Type B pancreatic cell (in vitro differentiated cells): Measurements from ENCODE around the gene PRKCZ. TPM values are rescaled to one million over a fixed set of nuclear protein-coding genes. Genes with fewer than 3 reads are reported as not detected.

Source experiments
- DNase-seq: peaks from one replicate; pipeline ENCODE4 v3.0.0; 2021; ENCODE audit warnings: mixed read lengths; ENCODE audit not compliant: unreplicated experiment; ENCODE audit errors: extremely low spot score
- H3K27ac Mint-ChIP-seq: 2 replicates; pipeline ENCODE4 v1.8.0; 2021; ENCODE audit warnings: mild to moderate bottlenecking, mixed read lengths
- H3K27me3 Mint-ChIP-seq: 2 replicates; pipeline ENCODE4 v1.8.0; 2021; ENCODE audit warnings: mixed read lengths
- H3K36me3 Mint-ChIP-seq: 2 replicates; pipeline ENCODE4 v1.8.0; 2021; ENCODE audit warnings: mixed read lengths
- H3K4me1 Mint-ChIP-seq: one replicate; pipeline ENCODE4 v1.8.0; 2021; ENCODE audit warnings: mixed read lengths; ENCODE audit not compliant: unreplicated experiment
- H3K4me3 Mint-ChIP-seq: 2 replicates; pipeline ENCODE4 v1.8.0; 2021; ENCODE audit warnings: mild to moderate bottlenecking, mixed read lengths
- H3K9me3 Mint-ChIP-seq: 2 replicates; pipeline ENCODE4 v1.8.0; 2021; ENCODE audit warnings: mixed read lengths
- CTCF ChIP-seq: fragments of 200-600 bp; sonication (generic); conservative IDR thresholded peaks from 2 replicates; pipeline ENCODE4 v1.5.0; 2021; ENCODE audit warnings: antibody characterized with exemption, mild to moderate bottlenecking
- total RNA-seq: library from RNA; stranded (reverse); gene quantifications from 2 replicates; pipeline ENCODE4 v1.2.1, GENCODE V29; 2021; ENCODE audit warnings: low replicate concordance

The PRKCZ gene
- total RNA-seq, 1 donor from 2014 or later, result 33.2 TPM

GRCh38 chr1:2074944-2075740 lies 24.9 kb downstream of the PRKCZ start:
- Mint-ChIP-seq H3K27me3 (no peaks in the 10 kb centered on the region), H3K9me3 (peaks cover 13% of the 10 kb centered on the region), H3K4me1 (peaks cover 4% of the 10 kb centered on the region), H3K27ac (no peak overlapping the region), H3K36me3 (peaks cover 16% of the 10 kb centered on the region), H3K4me3 (no peak overlapping the region)
- TF ChIP-seq CTCF, result no peak
- no peak for DNase-seq

- H3K9me3 Mint-ChIP-seq, result peaks cover 13% of the 10 kb centered on the region
- H3K4me1 Mint-ChIP-seq, result peaks cover 4% of the 10 kb centered on the region
- TF ChIP-seq CTCF, result no peak
- no peak overlapping the region for H3K4me3 Mint-ChIP-seq
- no peak overlapping the region for H3K27ac Mint-ChIP-seq
- DNase-seq, result no peak
- peaks cover 21% of the 10 kb centered on the region for H3K36me3 Mint-ChIP-seq
- no peaks in the 10 kb centered on the region for H3K27me3 Mint-ChIP-seq
Measured at GRCh38 chr1:2076826-2077225, 26.6 kb downstream of the PRKCZ start.

GRCh38 chr1:2078170-2078569 lies 28.0 kb downstream of the PRKCZ start:
- Mint-ChIP-seq H3K9me3 (peaks cover 13% of the 10 kb centered on the region), H3K27me3 (no peaks in the 10 kb centered on the region), H3K27ac (no peak overlapping the region), H3K36me3 (peaks cover 21% of the 10 kb centered on the region), H3K4me1 (no peaks in the 10 kb centered on the region), H3K4me3 (no peak overlapping the region)
- TF ChIP-seq CTCF, result no peak
- DNase-seq, result no peak

GRCh38 chr1:2079396-2080085 lies 29.3 kb downstream of the PRKCZ start:
- Mint-ChIP-seq H3K27ac (no peak overlapping the region), H3K9me3 (peaks cover 13% of the 10 kb centered on the region), H3K27me3 (no peaks in the 10 kb centered on the region), H3K4me1 (no peaks in the 10 kb centered on the region), H3K4me3 (no peak overlapping the region), H3K36me3 (peaks cover 21% of the 10 kb centered on the region)
- no peak for DNase-seq
- no peak for TF ChIP-seq CTCF

- Mint-ChIP-seq H3K27ac (no peak overlapping the region), H3K4me1 (no peaks in the 10 kb centered on the region), H3K36me3 (peaks cover 21% of the 10 kb centered on the region), H3K27me3 (no peaks in the 10 kb centered on the region), H3K9me3 (peaks cover 13% of the 10 kb centered on the region), H3K4me3 (no peak overlapping the region)
- DNase-seq, result no peak
- TF ChIP-seq CTCF, result no peak
Measured at GRCh38 chr1:2080140-2080539, 29.9 kb downstream of the PRKCZ start.
